HUES64 (cell line): ENCODE results near the gene KCNMB4.

Experiments used
- H3K27ac ChIP-seq: 2 replicates; pipeline ENCODE4 v1.7.0; 2013; ENCODE audit warnings: low read depth, low read length, inconsistent platforms
- H3K27me3 ChIP-seq: 2 replicates; pipeline ENCODE4 v1.6.1; 2013; ENCODE audit warnings: mild to moderate bottlenecking, low read length; ENCODE audit not compliant: insufficient read depth
- H3K36me3 ChIP-seq: 2 replicates; pipeline ENCODE4 v1.6.1; 2013; ENCODE audit warnings: mild to moderate bottlenecking, low read length; ENCODE audit not compliant: insufficient read depth
- H3K4me1 ChIP-seq: 2 replicates; pipeline ENCODE4 v1.6.1; 2013; ENCODE audit warnings: mild to moderate bottlenecking, low read length, moderate library complexity; ENCODE audit not compliant: insufficient read depth
- H3K4me3 ChIP-seq: 2 replicates; pipeline ENCODE4 v1.5.1; 2013; ENCODE audit warnings: mild to moderate bottlenecking, low read length, moderate library complexity
- H3K9ac ChIP-seq: 2 replicates; pipeline ENCODE4 v1.6.1; 2013; ENCODE audit warnings: mild to moderate bottlenecking, low read depth, low read length
- H3K9me3 ChIP-seq: 2 replicates; pipeline ENCODE4 v1.6.1; 2013; ENCODE audit warnings: low read depth, low read length; ENCODE audit not compliant: insufficient read depth
- WGBS: fragments of 150-250, 120-280 bp; methylation state at CpG from one replicate; pipeline ENCODE4 v1.1.7; 2013; ENCODE audit warnings: missing lambda C conversion rate; 5-methylcytosine and 5-hydroxymethylcytosine counted together

The KCNMB4 gene

GRCh38 chr12:70403826-70404225 is 37.7 kb downstream of the KCNMB4 start:
- Histone ChIP-seq H3K9me3 (no peaks in the 10 kb centered on the region), H3K4me3 (no peak overlapping the region), H3K27me3 (no peaks in the 10 kb centered on the region), H3K36me3 (peaks cover 52% of the 10 kb centered on the region), H3K4me1 (no peaks in the 10 kb centered on the region), H3K9ac (no peak overlapping the region), H3K27ac (no peak overlapping the region)

DNA sequence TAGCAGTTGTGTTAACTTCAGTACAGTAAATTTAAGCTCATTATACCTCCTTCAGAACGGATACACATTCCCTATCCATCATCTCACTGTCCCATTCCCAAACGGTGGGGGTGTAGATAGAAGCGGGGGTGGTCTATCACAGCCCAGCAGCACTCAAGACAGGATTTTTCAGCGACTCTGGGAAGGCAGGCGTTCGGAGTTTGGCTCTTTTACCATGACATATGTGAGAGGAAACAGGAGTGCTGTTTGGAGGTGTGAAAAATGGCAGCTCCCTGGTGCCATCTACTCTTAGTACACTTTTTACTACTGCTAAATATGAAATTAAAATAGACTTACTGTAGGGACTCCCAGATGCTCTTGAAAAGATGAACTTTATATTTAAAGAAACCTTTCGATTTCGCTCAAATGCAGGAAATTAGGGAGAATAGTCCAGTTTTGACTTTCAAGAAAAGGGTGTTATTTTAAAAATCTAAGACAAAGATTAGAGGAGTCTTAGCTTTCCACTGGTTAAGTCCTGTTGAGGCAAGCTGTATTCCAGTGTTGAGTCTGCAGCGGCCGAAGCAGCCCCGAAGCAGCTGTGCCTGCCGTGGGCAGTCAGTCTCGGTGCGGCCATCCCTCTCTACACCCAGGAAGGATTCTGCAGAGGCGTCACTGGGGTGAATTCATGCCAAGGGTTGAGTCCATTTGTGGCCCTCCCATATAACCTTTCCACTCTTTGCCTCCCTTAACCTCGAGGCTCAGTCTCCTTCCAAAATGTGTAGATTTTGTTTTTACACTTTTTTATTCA is 42.1 kb downstream of the KCNMB4 start:
- Histone ChIP-seq H3K9me3 (no peaks in the 10 kb centered on the region), H3K4me1 (no peaks in the 10 kb centered on the region), H3K9ac (no peak overlapping the region), H3K27me3 (no peaks in the 10 kb centered on the region), H3K27ac (no peak overlapping the region), H3K36me3 (peaks cover 39% of the 10 kb centered on the region), H3K4me3 (no peak overlapping the region)
- WGBS: 96% methylated on average over 16 of the region's 16 CpGs

DNA sequence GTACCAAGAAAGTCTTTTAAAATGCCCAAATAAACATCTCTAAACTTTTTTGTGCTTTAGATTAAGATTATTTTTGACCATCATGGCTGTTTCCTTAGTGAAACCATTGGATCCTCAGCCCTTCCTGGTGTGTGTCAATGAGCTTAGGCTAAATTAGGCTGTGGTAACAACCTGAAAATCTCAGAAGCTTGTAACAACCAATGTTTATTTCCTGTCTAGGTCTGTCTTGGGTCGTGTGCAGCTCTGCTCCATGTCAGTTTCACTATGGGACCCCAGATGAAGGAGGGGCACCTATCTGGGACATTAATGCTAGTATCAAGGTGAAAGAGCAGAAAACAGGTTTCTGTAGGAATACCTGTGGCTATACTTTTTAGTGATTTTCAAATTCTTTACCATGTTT is 49.9 kb downstream of the KCNMB4 start:
- H3K27ac ChIP-seq: no peak overlapping the region
- no peaks in the 10 kb centered on the region for H3K4me1 ChIP-seq
- no peaks in the 10 kb centered on the region for H3K9me3 ChIP-seq
- no peak overlapping the region for H3K9ac ChIP-seq
- peaks cover 3% of the 10 kb centered on the region; the same call in 1 of the 2 replicates for H3K36me3 ChIP-seq
- no peaks in the 10 kb centered on the region for H3K27me3 ChIP-seq
- no peak overlapping the region for H3K4me3 ChIP-seq
- WGBS: 84% methylated on average over 1 of the region's 1 CpG

- Histone ChIP-seq H3K9ac (no peak overlapping the region), H3K9me3 (no peaks in the 10 kb centered on the region), H3K4me1 (no peaks in the 10 kb centered on the region), H3K27ac (no peak overlapping the region), H3K27me3 (no peaks in the 10 kb centered on the region), H3K36me3 (peaks cover 3% of the 10 kb centered on the region; the same call in 1 of the 2 replicates), H3K4me3 (no peak overlapping the region)
- WGBS: 96% methylated on average over 3 of the region's 3 CpGs
Observed at GRCh38 chr12:70417121-70417520, 51.0 kb downstream of the KCNMB4 start.

- H3K4me3 ChIP-seq: no peak overlapping the region
- peaks cover 3% of the 10 kb centered on the region; the same call in 1 of the 2 replicates for H3K36me3 ChIP-seq
- H3K27me3 ChIP-seq: no peaks in the 10 kb centered on the region
- H3K9ac ChIP-seq: no peak overlapping the region
- WGBS: 92% methylated on average over 3 of the region's 3 CpGs
- H3K9me3 ChIP-seq: no peaks in the 10 kb centered on the region
- no peaks in the 10 kb centered on the region for H3K4me1 ChIP-seq
- H3K27ac ChIP-seq: no peak overlapping the region
Observed at GRCh38 chr12:70418101-70418500, 52.0 kb downstream of the KCNMB4 start.

GRCh38 chr12:70422631-70423030 is 56.5 kb downstream of the KCNMB4 start:
- Histone ChIP-seq H3K4me3 (no peak overlapping the region), H3K9ac (no peak overlapping the region), H3K27ac (no peak overlapping the region), H3K4me1 (no peaks in the 10 kb centered on the region), H3K27me3 (no peaks in the 10 kb centered on the region), H3K9me3 (no peaks in the 10 kb centered on the region), H3K36me3 (no peaks in the 10 kb centered on the region)
- 98% methylated on average over 8 of the region's 8 CpGs for WGBS

DNA sequence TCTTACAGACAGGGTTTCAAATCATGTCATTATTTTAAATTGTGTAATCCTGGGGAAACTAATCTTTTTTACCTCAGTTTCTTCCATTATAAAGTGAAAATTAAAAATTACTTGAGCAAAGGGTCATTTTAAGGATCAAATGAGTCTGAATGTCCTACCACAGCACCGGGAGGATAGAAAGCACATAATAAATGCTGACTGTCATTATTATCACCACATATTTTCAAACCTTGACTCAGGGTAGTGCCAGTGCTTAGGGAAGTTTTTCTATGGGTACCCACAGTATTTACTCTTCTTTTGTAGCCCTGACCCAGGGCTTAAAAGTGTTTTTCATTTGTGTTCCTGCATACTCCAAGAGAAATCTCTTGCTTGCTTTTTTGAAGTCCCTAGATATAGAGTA is 60.5 kb downstream of the KCNMB4 start:
- no peaks in the 10 kb centered on the region for H3K27me3 ChIP-seq

GRCh38 chr12:70427611-70428010 is 61.5 kb downstream of the KCNMB4 start:
- peaks cover 10% of the 10 kb centered on the region; the same call in 1 of the 2 replicates for H3K36me3 ChIP-seq
- H3K4me3 ChIP-seq: no peak overlapping the region
- no peaks in the 10 kb centered on the region for H3K4me1 ChIP-seq
- no peak overlapping the region for H3K9ac ChIP-seq
- WGBS: no CpG with 5 or more reads among the region's 3 CpGs
- H3K27me3 ChIP-seq: no peaks in the 10 kb centered on the region
- no peak overlapping the region for H3K27ac ChIP-seq
- H3K9me3 ChIP-seq: no peaks in the 10 kb centered on the region

More for the DNA sequence above, 60.5 kb downstream of the KCNMB4 start:
- Histone ChIP-seq H3K27ac (no peak overlapping the region), H3K9me3 (no peaks in the 10 kb centered on the region), H3K9ac (no peak overlapping the region), H3K4me1 (no peaks in the 10 kb centered on the region), H3K36me3 (peaks cover 10% of the 10 kb centered on the region; the same call in 1 of the 2 replicates), H3K4me3 (no peak overlapping the region)
- 100% methylated on average over 1 of the region's 1 CpG for WGBS

DNA sequence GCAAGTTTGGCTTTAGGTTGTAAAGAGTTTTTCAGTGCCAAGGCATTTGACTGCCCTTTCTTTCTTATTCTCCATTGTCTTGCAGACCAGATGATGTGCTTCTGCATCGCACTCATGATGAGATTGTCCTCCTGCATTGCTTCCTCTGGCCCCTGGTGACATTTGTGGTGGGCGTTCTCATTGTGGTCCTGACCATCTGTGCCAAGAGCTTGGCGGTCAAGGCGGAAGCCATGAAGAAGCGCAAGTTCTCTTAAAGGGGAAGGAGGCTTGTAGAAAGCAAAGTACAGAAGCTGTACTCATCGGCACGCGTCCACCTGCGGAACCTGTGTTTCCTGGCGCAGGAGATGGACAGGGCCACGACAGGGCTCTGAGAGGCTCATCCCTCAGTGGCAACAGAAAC is 64.3 kb downstream of the KCNMB4 start:
- H3K9ac ChIP-seq: no peak overlapping the region
- H3K36me3 ChIP-seq: peaks cover 10% of the 10 kb centered on the region; the same call in 1 of the 2 replicates
- WGBS: 96% methylated on average over 11 of the region's 11 CpGs
- no peaks in the 10 kb centered on the region for H3K27me3 ChIP-seq
- H3K9me3 ChIP-seq: no peaks in the 10 kb centered on the region; the same call in 1 of the 2 replicates
- H3K27ac ChIP-seq: no peak overlapping the region
- no peak overlapping the region for H3K4me3 ChIP-seq
- H3K4me1 ChIP-seq: no peaks in the 10 kb centered on the region

DNA sequence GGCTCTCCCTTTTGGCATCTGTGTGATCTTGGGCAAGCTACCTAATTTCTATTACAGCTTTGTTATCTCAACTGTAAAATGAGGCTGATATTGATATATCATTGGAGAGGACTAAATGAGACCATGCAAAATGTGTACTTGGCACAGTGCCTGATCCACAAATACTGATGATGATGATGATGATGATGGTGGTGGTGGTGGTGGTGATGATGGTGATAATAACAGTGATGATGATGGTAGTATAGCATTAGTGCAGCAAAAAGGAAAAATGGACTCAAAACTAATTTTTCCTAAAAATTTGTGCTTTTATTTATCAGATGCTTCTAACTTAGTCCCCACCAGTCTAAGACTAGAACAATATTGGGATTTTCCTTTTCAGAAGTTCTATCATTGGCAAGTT is 70.7 kb downstream of the KCNMB4 start:
- Histone ChIP-seq H3K36me3 (no peaks in the 10 kb centered on the region), H3K27ac (no peak overlapping the region), H3K27me3 (no peaks in the 10 kb centered on the region), H3K4me3 (no peak overlapping the region), H3K9me3 (no peaks in the 10 kb centered on the region; the same call in 1 of the 2 replicates), H3K4me1 (no peaks in the 10 kb centered on the region), H3K9ac (no peak overlapping the region)

- no peak overlapping the region for H3K9ac ChIP-seq
- no peak overlapping the region for H3K4me3 ChIP-seq
- no peaks in the 10 kb centered on the region for H3K4me1 ChIP-seq
- H3K27me3 ChIP-seq: no peaks in the 10 kb centered on the region
- 44% methylated on average over 1 of the region's 1 CpG for WGBS
- no peak overlapping the region for H3K27ac ChIP-seq
- H3K9me3 ChIP-seq: no peaks in the 10 kb centered on the region
- H3K36me3 ChIP-seq: no peaks in the 10 kb centered on the region
Observed at GRCh38 chr12:70443062-70443673, 77.1 kb downstream of the KCNMB4 start.
